Measurements from ENCODE around the gene EPB41L1.

DNA sequence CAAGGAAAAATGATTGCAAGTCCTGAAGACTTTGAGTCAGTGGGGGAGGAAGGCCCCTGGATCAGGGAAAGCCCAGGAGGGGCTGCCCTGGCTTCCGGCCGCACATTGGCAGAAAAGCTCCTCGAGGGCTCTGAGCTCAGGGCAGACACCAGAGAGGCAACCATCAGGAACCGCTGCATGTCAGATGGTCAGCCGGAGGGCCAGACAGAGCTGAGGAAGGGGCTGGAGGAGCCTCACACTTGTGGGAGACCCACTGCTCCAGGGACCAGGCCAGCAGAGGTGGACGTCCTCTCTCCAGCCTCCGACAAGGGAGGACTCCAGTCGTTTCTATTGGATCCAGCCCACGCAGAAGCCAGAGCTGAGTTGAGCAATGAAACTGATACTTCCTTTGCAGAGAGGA lies 51.5 kb downstream of the EPB41L1 start:
- TF ChIP-seq, protein P1, sequence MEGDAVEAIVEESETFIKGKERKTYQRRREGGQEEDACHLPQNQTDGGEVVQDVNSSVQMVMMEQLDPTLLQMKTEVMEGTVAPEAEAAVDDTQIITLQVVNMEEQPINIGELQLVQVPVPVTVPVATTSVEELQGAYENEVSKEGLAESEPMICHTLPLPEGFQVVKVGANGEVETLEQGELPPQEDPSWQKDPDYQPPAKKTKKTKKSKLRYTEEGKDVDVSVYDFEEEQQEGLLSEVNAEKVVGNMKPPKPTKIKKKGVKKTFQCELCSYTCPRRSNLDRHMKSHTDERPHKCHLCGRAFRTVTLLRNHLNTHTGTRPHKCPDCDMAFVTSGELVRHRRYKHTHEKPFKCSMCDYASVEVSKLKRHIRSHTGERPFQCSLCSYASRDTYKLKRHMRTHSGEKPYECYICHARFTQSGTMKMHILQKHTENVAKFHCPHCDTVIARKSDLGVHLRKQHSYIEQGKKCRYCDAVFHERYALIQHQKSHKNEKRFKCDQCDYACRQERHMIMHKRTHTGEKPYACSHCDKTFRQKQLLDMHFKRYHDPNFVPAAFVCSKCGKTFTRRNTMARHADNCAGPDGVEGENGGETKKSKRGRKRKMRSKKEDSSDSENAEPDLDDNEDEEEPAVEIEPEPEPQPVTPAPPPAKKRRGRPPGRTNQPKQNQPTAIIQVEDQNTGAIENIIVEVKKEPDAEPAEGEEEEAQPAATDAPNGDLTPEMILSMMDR (conservative IDR thresholded peaks at IDR 0.05), result no peak
- TF ChIP-seq EZH2 (IDR thresholded peaks at IDR 0.05; ENCODE audit: low read depth), result no peak
